ENCODE data around the gene GOLPH3.
"Not testable (repeated sequence)": the region's sequence is repeated elsewhere in the genome, so short reads cannot be mapped to it uniquely, and the experiment has no call there.

The GOLPH3 gene

DNA sequence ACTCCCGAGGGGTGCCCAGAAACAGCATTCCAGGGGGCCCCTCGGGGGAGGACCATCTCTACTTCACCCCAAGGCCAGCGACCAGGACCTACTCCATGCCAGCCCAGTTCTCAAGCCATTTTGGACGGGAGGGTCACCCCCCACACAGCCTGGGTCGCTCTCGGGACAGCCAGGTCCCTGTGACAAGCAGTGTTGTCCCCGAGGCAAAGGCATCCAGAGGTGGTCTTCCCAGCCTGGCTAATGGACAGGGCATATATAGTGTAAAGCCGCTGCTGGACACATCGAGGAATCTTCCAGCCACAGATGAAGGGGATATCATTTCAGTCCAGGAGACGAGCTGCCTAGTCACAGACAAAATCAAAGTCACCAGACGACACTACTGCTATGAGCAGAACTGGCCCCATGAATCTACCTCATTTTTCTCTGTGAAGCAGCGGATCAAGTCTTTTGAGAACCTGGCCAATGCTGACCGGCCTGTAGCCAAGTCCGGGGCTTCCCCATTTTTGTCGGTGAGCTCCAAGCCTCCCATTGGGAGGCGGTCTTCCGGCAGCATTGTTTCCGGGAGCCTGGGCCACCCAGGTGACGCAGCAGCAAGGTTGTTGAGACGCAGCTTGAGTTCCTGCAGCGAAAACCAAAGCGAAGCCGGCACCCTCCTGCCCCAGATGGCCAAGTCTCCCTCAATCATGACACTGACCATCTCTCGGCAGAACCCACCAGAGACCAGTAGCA lies 83.9 kb downstream of the GOLPH3 start:
- TF ChIP-seq, protein P1, sequence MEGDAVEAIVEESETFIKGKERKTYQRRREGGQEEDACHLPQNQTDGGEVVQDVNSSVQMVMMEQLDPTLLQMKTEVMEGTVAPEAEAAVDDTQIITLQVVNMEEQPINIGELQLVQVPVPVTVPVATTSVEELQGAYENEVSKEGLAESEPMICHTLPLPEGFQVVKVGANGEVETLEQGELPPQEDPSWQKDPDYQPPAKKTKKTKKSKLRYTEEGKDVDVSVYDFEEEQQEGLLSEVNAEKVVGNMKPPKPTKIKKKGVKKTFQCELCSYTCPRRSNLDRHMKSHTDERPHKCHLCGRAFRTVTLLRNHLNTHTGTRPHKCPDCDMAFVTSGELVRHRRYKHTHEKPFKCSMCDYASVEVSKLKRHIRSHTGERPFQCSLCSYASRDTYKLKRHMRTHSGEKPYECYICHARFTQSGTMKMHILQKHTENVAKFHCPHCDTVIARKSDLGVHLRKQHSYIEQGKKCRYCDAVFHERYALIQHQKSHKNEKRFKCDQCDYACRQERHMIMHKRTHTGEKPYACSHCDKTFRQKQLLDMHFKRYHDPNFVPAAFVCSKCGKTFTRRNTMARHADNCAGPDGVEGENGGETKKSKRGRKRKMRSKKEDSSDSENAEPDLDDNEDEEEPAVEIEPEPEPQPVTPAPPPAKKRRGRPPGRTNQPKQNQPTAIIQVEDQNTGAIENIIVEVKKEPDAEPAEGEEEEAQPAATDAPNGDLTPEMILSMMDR (IDR thresholded peaks at IDR 0.05; ENCODE audit: control insufficient read depth, extremely low read depth, insufficient read depth): no peak
- no peak for DNase-seq (ENCODE audit: low read depth)
- no peak overlapping the region for H3K4me3 ChIP-seq (ENCODE audit: low read depth, low read length)

DNA sequence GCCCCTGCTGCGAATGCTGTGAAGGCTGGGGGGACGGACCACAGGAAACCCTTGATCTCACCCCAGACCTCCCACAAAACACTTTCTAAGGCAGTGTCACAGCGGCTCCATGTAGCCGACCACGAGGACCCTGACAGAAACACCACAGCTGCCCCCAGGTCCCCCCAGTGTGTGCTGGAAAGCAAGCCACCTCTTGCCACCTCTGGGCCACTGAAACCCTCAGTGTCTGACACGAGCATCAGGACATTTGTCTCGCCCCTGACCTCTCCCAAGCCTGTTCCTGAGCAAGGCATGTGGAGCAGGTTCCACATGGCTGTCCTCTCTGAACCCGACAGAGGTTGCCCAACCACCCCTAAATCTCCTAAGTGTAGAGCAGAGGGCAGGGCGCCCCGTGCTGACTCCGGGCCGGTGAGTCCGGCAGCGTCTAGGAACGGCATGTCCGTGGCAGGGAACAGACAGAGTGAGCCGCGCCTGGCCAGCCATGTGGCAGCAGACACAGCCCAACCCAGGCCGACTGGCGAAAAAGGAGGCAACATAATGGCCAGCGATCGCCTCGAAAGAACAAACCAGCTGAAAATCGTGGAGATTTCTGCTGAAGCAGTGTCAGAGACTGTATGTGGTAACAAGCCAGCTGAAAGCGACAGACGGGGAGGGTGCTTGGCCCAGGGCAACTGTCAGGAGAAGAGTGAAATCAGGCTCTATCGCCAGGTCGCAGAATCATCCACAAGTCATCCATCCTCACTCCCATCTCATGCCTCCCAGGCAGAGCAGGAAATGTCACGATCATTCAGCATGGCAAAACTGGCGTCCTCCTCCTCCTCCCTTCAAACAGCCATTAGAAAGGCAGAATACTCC lies 84.7 kb downstream of the GOLPH3 start:
- H3K4me3 ChIP-seq (ENCODE audit: low read depth, low read length): no peak overlapping the region
- TF ChIP-seq, protein P1 (IDR thresholded peaks at IDR 0.05; ENCODE audit: control insufficient read depth, extremely low read depth, insufficient read depth): no peak
- no peak for DNase-seq (ENCODE audit: low read depth)

DNA sequence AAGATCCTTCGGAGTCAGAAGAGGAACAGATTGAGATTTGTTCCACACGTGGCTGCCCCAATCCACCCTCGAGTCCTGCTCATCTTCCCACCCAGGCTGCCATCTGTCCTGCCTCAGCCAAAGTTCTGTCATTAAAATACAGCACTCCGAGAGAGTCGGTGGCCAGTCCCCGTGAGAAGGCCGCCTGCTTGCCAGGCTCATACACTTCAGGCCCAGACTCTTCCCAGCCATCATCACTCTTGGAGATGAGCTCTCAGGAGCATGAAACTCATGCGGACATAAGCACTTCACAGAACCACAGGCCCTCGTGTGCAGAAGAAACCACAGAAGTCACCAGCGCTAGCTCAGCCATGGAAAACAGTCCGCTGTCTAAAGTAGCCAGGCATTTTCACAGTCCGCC lies 85.9 kb downstream of the GOLPH3 start:
- TF ChIP-seq, protein P1 (IDR thresholded peaks at IDR 0.05; ENCODE audit: control insufficient read depth, extremely low read depth, insufficient read depth): no peak
- no peak overlapping the region for H3K4me3 ChIP-seq (ENCODE audit: low read depth, low read length)
- DNase-seq (ENCODE audit: low read depth): no peak

DNA sequence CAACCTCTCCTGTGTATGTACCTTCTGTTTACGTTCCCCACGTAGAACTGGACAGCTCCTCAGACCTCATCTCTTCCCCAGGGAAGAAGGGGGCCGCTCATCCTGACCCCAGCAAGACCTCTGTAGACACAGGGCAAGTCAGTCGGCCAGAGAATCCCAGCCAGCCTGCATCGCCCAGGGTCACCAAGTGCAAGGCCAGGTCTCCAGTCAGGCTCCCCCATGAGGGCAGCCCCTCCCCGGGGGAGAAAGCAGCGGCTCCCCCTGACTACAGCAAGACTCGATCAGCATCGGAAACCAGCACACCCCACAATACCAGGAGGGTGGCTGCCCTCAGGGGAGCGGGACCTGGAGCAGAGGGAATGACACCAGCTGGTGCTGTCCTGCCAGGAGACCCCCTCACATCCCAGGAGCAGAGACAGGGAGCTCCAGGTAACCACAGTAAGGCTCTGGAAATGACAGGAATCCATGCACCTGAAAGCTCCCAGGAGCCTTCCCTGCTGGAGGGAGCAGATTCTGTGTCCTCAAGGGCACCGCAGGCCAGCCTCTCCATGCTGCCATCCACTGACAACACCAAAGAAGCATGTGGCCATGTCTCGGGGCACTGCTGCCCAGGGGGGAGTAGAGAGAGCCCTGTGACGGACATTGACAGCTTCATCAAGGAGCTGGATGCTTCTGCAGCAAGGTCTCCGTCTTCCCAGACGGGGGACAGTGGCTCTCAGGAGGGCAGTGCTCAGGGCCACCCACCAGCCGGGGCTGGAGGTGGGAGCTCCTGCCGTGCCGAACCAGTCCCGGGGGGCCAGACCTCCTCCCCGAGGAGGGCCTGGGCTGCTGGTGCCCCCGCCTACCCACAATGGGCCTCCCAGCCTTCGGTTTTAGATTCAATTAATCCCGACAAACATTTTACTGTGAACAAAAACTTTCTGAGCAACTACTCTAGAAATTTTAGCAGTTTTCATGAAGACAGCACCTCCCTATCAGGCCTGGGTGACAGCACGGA lies 86.7 kb downstream of the GOLPH3 start:
- H3K4me3 ChIP-seq (ENCODE audit: low read depth, low read length): no peak overlapping the region
- TF ChIP-seq, protein P1 (IDR thresholded peaks at IDR 0.05; ENCODE audit: control insufficient read depth, extremely low read depth, insufficient read depth): no peak
- no peak for DNase-seq (ENCODE audit: low read depth)

DNA sequence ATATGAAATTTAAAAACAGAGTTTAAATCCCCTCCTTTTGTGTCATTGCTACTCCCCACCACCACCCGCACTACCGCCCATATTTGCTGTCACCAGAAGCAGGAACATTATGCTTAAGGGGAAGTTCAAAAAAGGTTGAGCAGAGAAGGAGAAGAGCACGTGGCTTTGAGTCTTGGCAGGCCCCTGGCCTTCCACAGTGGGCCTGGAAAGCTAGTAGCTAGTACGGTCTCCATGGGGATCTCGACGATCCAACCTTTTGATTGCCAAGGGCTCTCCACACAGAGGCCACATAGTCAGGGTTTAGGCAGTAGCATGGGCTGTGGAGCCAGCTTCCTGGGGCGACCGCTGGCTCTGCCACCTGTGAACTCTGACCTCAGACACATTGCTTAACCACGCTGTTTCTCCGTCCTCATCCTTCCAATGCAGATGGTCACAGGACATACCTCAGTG lies 90.1 kb downstream of the GOLPH3 start:
- no peak overlapping the region for H3K4me3 ChIP-seq (ENCODE audit: low read depth, low read length)
- DNase-seq (ENCODE audit: low read depth): no peak
- TF ChIP-seq, protein P1 (IDR thresholded peaks at IDR 0.05; ENCODE audit: control insufficient read depth, extremely low read depth, insufficient read depth): no peak

DNA sequence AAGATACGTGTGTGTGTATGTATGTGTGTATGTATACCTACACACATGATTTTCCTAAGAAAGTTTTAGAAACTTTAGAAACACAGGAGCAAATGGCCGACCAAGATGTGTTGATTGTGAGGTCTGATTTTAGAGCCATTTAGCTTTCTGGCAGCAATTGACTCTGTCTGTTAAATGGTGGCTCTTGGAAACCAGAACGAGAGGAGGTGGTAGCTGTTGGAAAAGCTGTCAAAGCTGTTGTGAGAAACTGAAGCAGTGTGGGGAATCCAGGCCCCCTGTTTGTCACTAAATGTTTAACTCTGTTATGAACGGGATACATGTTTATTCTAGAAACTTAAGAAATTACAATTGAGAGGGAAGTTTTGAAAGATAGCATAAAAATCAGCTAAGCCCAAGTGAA lies 91.4 kb downstream of the GOLPH3 start:
- no peak overlapping the region for H3K4me3 ChIP-seq (ENCODE audit: low read depth, low read length)

DNA sequence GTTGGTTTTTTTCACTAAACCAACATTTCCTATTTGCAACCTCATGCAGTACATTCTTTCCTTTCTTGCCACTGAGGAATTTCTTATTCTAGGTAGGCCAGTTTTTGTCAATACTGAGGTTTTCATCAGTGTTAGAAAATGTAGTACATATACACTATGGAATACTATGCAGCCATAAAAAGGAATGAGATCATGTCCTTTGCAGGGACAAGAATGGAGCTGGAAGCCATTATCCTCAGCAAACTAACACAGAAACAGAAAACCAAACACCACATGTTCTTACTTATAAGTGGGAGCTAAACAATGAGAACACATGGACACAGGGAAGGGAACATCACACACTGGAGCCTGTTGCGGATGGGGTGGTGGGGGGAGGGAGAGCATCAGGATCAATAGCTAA lies 93.6 kb downstream of the GOLPH3 start:
- not testable (repeated sequence) for H3K4me3 ChIP-seq (ENCODE audit: low read depth, low read length); DNase-seq (ENCODE audit: low read depth)

More for the DNA sequence above, 91.4 kb downstream of the GOLPH3 start:
- DNase-seq (ENCODE audit: low read depth): no peak
- TF ChIP-seq, protein P1 (IDR thresholded peaks at IDR 0.05; ENCODE audit: control insufficient read depth, extremely low read depth, insufficient read depth): no peak

DNA sequence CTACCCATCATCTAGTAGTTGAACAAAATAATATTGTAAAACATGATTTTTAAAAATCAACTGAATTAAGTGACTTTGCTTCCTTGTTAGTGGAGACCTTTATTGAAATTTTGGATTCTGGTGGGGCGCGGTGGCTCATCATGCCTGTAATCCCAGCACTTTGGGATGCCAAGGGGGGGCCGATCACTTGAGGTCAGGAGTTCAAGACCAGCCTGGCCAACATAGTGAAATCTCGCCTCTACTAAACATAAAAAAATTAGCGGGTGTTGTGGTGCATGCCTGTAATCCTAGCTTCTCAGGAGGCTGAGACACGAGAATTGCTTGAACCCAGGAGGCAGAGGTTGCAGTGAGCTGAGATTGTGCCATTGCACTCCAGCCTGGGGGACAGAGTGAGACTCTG lies 95.3 kb downstream of the GOLPH3 start:
- H3K4me3 ChIP-seq (ENCODE audit: low read depth, low read length): not testable (repeated sequence)

More for the DNA sequence above, 95.3 kb downstream of the GOLPH3 start:
- DNase-seq (ENCODE audit: low read depth): not testable (repeated sequence)
